ENCODE measurements around the gene RTN3.
"Not testable (repeated sequence)": the region's sequence is repeated elsewhere in the genome, so short reads cannot be mapped to it uniquely, and the experiment has no call there.

Gene RTN3, protein sequence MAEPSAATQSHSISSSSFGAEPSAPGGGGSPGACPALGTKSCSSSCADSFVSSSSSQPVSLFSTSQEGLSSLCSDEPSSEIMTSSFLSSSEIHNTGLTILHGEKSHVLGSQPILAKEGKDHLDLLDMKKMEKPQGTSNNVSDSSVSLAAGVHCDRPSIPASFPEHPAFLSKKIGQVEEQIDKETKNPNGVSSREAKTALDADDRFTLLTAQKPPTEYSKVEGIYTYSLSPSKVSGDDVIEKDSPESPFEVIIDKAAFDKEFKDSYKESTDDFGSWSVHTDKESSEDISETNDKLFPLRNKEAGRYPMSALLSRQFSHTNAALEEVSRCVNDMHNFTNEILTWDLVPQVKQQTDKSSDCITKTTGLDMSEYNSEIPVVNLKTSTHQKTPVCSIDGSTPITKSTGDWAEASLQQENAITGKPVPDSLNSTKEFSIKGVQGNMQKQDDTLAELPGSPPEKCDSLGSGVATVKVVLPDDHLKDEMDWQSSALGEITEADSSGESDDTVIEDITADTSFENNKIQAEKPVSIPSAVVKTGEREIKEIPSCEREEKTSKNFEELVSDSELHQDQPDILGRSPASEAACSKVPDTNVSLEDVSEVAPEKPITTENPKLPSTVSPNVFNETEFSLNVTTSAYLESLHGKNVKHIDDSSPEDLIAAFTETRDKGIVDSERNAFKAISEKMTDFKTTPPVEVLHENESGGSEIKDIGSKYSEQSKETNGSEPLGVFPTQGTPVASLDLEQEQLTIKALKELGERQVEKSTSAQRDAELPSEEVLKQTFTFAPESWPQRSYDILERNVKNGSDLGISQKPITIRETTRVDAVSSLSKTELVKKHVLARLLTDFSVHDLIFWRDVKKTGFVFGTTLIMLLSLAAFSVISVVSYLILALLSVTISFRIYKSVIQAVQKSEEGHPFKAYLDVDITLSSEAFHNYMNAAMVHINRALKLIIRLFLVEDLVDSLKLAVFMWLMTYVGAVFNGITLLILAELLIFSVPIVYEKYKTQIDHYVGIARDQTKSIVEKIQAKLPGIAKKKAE

DNA sequence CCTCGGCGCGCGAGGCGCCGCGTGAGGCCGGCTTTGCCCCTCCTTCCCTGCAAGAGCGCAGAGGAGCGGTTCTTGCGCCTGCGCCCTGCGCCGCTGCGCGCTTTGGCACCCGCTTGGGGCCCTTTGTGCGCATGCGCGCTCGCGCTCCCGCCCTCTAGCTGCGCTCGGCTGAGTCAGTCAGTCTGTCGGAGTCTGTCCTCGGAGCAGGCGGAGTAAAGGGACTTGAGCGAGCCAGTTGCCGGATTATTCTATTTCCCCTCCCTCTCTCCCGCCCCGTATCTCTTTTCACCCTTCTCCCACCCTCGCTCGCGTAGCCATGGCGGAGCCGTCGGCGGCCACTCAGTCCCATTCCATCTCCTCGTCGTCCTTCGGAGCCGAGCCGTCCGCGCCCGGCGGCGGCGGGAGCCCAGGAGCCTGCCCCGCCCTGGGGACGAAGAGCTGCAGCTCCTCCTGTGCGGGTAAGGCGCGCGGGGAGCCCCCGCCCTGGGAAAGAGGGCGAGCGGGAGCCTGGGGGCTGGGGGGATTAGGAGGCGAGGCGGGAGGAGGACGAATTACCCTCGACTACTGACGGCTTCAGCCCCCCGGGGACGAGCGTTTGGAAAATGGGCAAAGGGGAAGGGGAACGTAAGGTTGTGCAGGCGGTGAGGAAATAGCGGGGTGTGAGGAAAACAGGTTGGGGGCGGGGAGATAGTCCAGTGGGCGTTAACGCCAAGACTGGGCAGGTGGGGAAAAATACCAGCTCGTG is at the start of gene RTN3:
TSS of gene RTN3 (plus strand) at position 180 of the 745 bp plus-strand sequence. CDS start at position 317, 137 bp downstream.
- peak; percentile 99 for DNase-seq (ENCODE audit: low read depth, low spot score)
- in situ Hi-C loops (cut with HindIII; ENCODE audit: low sequenced_read_pairs) = no loop called here
- TF ChIP-seq, protein P1, sequence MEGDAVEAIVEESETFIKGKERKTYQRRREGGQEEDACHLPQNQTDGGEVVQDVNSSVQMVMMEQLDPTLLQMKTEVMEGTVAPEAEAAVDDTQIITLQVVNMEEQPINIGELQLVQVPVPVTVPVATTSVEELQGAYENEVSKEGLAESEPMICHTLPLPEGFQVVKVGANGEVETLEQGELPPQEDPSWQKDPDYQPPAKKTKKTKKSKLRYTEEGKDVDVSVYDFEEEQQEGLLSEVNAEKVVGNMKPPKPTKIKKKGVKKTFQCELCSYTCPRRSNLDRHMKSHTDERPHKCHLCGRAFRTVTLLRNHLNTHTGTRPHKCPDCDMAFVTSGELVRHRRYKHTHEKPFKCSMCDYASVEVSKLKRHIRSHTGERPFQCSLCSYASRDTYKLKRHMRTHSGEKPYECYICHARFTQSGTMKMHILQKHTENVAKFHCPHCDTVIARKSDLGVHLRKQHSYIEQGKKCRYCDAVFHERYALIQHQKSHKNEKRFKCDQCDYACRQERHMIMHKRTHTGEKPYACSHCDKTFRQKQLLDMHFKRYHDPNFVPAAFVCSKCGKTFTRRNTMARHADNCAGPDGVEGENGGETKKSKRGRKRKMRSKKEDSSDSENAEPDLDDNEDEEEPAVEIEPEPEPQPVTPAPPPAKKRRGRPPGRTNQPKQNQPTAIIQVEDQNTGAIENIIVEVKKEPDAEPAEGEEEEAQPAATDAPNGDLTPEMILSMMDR (IDR thresholded peaks at IDR 0.05; ENCODE audit: low read depth, low read length) = no peak
- peak within 1 kb of the TSS; percentile 94 for H3K4me3 ChIP-seq (ENCODE audit: low read depth, low read length)

DNA sequence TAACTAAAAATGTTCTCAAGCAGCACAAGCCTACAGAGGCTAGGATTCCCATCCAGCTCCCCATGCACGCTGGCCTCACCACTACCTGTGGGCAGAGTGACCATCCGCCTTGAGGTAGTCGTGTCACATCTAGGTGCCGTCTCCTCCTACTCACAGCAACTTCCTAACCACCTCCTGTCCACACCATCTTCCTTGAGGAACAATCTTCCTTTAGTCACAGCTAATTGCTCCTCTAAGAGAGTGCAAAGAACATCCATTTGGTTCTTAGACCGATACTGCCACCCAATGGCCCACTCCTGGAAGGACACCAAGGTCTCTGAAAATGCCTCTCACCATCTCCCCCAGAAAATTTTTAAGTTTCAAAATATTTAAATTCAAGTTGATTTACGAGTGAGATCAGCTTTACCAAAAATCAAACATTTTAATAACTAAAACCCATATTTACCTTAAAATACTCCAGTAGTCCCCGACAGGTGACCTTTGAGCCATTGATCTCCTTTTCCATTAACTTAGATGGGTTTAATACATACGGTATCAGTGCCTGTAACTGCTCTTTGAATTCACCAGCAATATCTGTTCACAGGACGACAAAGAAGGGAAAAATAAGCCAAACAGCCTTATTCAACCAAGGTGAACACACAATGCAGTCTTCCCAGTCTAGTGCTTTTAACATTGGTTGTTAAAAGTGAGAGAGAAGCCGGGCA is 45.4 kb upstream of the RTN3 start:
- H3K4me3 ChIP-seq (ENCODE audit: low read depth, low read length) = no peak overlapping the region
- DNase-seq (ENCODE audit: low read depth, low spot score) = peak; percentile 61
- in situ Hi-C loops (cut with HindIII; ENCODE audit: low sequenced_read_pairs) = no loop called here
- TF ChIP-seq, protein P1 (IDR thresholded peaks at IDR 0.05; ENCODE audit: low read depth, low read length) = peak; percentile 88

DNA sequence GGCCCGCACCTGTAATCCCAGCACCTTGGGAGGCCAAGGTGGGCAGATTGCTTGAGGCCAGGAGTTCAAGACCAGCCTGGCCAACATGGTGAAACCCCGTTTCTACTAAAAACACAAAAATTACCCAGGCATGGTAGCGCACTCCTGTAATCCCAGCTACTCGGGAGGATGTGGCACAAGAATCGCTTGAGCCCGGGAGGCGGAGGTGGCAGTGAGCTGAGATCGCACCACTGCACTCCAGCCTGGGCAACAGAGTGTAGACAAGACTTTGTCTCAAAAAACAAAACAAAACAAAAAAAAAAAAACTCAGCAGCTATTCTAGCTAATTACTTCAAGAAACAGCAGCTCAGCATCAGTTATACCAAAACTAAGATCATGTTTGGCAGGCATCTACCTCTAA is 42.9 kb upstream of the RTN3 start:
- DNase-seq (ENCODE audit: low read depth, low spot score); H3K4me3 ChIP-seq (ENCODE audit: low read depth, low read length); in situ Hi-C loops (cut with HindIII; ENCODE audit: low sequenced_read_pairs): not testable (repeated sequence)

DNA sequence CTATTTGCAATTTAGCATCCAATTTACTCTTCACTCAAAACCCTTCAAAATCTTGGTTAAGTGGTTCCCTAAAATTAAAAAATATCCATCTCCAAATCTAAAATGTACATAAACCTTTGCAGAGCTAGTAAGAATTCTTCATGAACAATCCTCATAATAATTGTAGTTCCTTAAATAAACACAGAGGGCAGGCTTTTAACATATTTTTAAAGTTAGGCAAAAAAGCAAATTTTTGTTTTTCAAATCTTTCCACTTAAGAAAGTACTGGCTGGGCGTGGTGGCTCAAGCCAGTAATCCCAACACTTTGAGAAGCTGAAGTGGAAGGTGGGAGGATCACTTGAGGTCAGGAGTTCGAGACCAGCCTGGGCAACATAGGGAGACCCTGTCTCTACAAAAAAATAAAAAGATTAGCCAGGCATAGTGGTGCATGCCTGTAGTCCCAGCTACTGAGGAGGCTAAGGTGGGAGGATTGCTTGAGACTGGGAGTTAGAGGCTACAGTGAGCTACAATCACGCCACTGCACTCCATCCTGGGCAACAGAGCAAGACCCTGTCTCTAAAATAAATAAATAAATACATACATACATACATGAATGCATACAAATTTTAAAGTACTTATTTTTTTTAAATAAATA is 42.0 kb upstream of the RTN3 start:
- no peak overlapping the region for H3K4me3 ChIP-seq (ENCODE audit: low read depth, low read length)
- in situ Hi-C loops (cut with HindIII; ENCODE audit: low sequenced_read_pairs) = no loop called here
- TF ChIP-seq, protein P1 (IDR thresholded peaks at IDR 0.05; ENCODE audit: low read depth, low read length) = peak; percentile 17
- peak; percentile 33 for DNase-seq (ENCODE audit: low read depth, low spot score)

DNA sequence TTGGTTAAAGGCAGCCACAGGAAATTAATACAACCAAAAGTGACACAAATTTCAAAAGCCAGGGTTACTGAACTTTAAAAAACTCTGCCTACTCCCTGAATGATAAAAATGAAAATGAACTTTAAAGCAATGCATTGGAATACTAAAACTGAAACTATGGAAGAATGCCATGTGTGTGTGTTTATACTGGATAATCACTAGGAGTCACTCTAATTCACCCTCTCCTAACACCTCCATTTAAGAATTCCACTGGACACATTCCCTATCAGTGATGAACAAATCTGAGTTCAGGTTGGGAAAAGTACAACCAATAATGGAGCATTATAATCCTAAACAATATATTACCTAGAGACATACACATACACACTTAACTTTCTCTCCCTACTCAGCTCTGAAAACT is 39.6 kb upstream of the RTN3 start:
- in situ Hi-C loops (cut with HindIII; ENCODE audit: low sequenced_read_pairs) = no loop called here
- DNase-seq (ENCODE audit: low read depth, low spot score) = peak; percentile 14
- TF ChIP-seq, protein P1 (IDR thresholded peaks at IDR 0.05; ENCODE audit: low read depth, low read length) = no peak
- H3K4me3 ChIP-seq (ENCODE audit: low read depth, low read length) = no peak overlapping the region

DNA sequence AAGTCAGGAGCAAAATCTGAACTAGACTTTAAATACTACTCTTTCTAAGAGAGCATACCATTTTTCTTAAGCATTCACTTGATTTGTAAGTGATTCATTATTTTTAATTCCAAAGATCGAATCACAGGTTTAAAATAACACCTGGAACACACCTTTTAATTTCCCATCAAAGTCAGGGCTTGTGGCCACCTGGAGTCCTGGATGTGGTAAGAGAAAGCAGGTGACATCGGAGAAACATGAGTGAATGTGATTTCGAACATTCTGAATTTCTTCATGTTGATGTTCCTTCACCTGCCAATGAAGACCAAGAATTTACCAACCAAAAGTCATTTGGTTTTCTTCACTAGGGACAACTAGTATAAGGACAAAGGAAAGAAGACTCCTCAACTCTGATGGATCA is 38.1 kb upstream of the RTN3 start:
- in situ Hi-C loops (cut with HindIII; ENCODE audit: low sequenced_read_pairs) = no loop called here
- no peak overlapping the region for H3K4me3 ChIP-seq (ENCODE audit: low read depth, low read length)
- TF ChIP-seq, protein P1 (IDR thresholded peaks at IDR 0.05; ENCODE audit: low read depth, low read length) = no peak
- DNase-seq (ENCODE audit: low read depth, low spot score) = no peak
